PC-9 (cell line): ENCODE data around the gene TSGA10.

Source experiments
- CTCF ChIP-seq: fragments of 200-600 bp; sonication (generic); conservative IDR thresholded peaks from 2 replicates; pipeline ENCODE4 v1.6.1; 2017; ENCODE audit warnings: mixed run types, antibody characterized with exemption, mild to moderate bottlenecking, moderate library complexity
- EZH2 ChIP-seq: fragments of 200-600 bp; sonication (generic); IDR thresholded peaks from 2 replicates; pipeline ENCODE4 v1.8.0; 2017; ENCODE audit warnings: antibody characterized with exemption, low read depth

- TF ChIP-seq CTCF, result no peak
- no peak for TF ChIP-seq EZH2
Observed at GRCh38 chr2:99086385-99086784, 68.4 kb downstream of the TSGA10 start.
